ENCODE measurements around the gene FOXN1.

- no peak for TF ChIP-seq POLR2AphosphoS5 (IDR thresholded peaks at IDR 0.05)
- TF ChIP-seq CTCF (IDR thresholded peaks at IDR 0.05): no peak
- TF ChIP-seq POLR2A (IDR thresholded peaks at IDR 0.05): no peak
These were observed 777 bp downstream of the FOXN1 start for GRCh38 chr17:28506763-28507487.

Data from transverse colon (tissue), 4 donors.